GM12878 (cell line): ENCODE data around the gene STAT5B.

Source experiments
- CREM ChIP-seq: IDR thresholded peaks from 2 replicates; pipeline ENCODE4 v1.6.1; 2014; ENCODE audit warnings: antibody characterized with exemption, low read depth
- CTCF ChIP-seq, 3 experiments: IDR thresholded peaks in 2 of 3; conservative IDR thresholded peaks in 1 of 3; 2 replicates each; pipeline ENCODE4 v1.5.1; 2011; ENCODE audit warnings: low read depth in 3 of 3, low read length in 3 of 3, mild to moderate bottlenecking in 3 of 3, control low read depth in 2 of 3, moderate library complexity in 2 of 3, inconsistent platforms in 1 of 3, mixed read lengths in 1 of 3; ENCODE audit not compliant: control insufficient read depth in 2 of 3, insufficient read depth in 1 of 3; ENCODE audit errors: extremely low read depth in 1 of 3
- DPF2 ChIP-seq: fragments of 450-650 bp; IDR thresholded peaks from 2 replicates; pipeline ENCODE4 v1.6.1; 2017; ENCODE audit warnings: mild to moderate bottlenecking
- MYC ChIP-seq: IDR thresholded peaks from 2 replicates; pipeline ENCODE4 v1.6.1; 2011; ENCODE audit warnings: mild to moderate bottlenecking, low read length, moderate library complexity, inconsistent platforms; ENCODE audit not compliant: insufficient read depth, insufficient replicate concordance, insufficient read length, severe bottlenecking
- PBX3 ChIP-seq: IDR thresholded peaks from 2 replicates; pipeline ENCODE4 v1.6.1; 2011; ENCODE audit warnings: mild to moderate bottlenecking, low read depth, low read length, moderate library complexity; ENCODE audit not compliant: insufficient replicate concordance
- SP1 ChIP-seq: IDR thresholded peaks from one replicate; pipeline ENCODE4 v1.6.1; 2011; ENCODE audit warnings: low read depth, low read length
- TCF12 ChIP-seq: IDR thresholded peaks from 2 replicates; pipeline ENCODE4 v1.6.1; 2011; ENCODE audit warnings: low read depth, mild to moderate bottlenecking, low read length
- YY1 ChIP-seq: IDR thresholded peaks from 2 replicates; pipeline ENCODE4 v1.6.1; 2011; ENCODE audit warnings: low read depth, mild to moderate bottlenecking, low read length

- TF ChIP-seq PBX3 (no peak), CREM (no peak), SP1 (no peak), CTCF (IDR thresholded peaks at IDR 0.05 in 2 of 3, conservative IDR thresholded peaks at IDR 0.05 in 1 of 3; ENCODE audit: control insufficient read depth in 2 of 3, extremely low read depth in 1 of 3, insufficient read depth in 1 of 3, low read depth in 3 of 3, low read length in 3 of 3) (no peak), MYC (no peak), DPF2 (no peak), YY1 (no peak), TCF12 (no peak)
Observed at GRCh38 chr17:42284024-42284369, 7.8 kb upstream of the STAT5B start.
